HepG2 (cell line): ENCODE results near the gene PDE4D. TPM values are rescaled to one million over a fixed set of nuclear protein-coding genes. Genes with fewer than 3 reads are reported as not detected.

Source experiments
- BRCA1 ChIP-seq: sonication (generic); formaldehyde crosslinking; IDR thresholded peaks from 2 replicates; pipeline ENCODE4 v1.4.0; 2020; ENCODE audit warnings: missing genetic modification reagents
- BRD4 ChIP-seq: sonication (generic); formaldehyde crosslinking; IDR thresholded peaks from 2 replicates; pipeline ENCODE4 v1.4.0; 2020; ENCODE audit warnings: missing genetic modification reagents
- HMG20B ChIP-seq: conservative IDR thresholded peaks from 2 replicates; pipeline ENCODE4 v1.6.1; 2016; ENCODE audit warnings: missing genetic modification reagents, missing compliant biosample characterization
- HNRNPUL1 ChIP-seq: fragments of 200-400 bp; formaldehyde crosslinking; IDR thresholded peaks from 2 replicates; pipeline ENCODE4 v1.6.1; 2017; ENCODE audit warnings: low read depth, mild to moderate bottlenecking, low read length, moderate library complexity
- SIN3B ChIP-seq: fragments of 150-350 bp; IDR thresholded peaks from 2 replicates; pipeline ENCODE4 v1.6.1; 2014; ENCODE audit warnings: low read length
- SMAD1 ChIP-seq: sonication (generic); formaldehyde crosslinking; IDR thresholded peaks from 2 replicates; pipeline ENCODE4 v1.4.0; 2020; ENCODE audit warnings: missing genetic modification reagents, low read depth, mild to moderate bottlenecking, borderline replicate concordance
- ZNF121 ChIP-seq: sonication (generic); formaldehyde crosslinking; IDR thresholded peaks from 2 replicates; pipeline ENCODE4 v1.5.0; 2020; ENCODE audit warnings: mild to moderate bottlenecking, missing genetic modification reagents
- ZNF253 ChIP-seq: sonication (generic); formaldehyde crosslinking; IDR thresholded peaks from 2 replicates; pipeline ENCODE4 v1.8.0; 2022; ENCODE audit warnings: mild to moderate bottlenecking, missing genetic modification reagents, borderline replicate concordance
- ZNF350 ChIP-seq: sonication (generic); formaldehyde crosslinking; IDR thresholded peaks from 2 replicates; pipeline ENCODE4 v1.4.0; 2020; ENCODE audit warnings: mild to moderate bottlenecking, low read depth, missing genetic modification reagents, borderline replicate concordance
- ZNF549 ChIP-seq: sonication (generic); formaldehyde crosslinking; IDR thresholded peaks from 2 replicates; pipeline ENCODE4 v1.5.0; 2020; ENCODE audit warnings: missing genetic modification reagents
- ZNF607 ChIP-seq: sonication (generic); formaldehyde crosslinking; IDR thresholded peaks from 2 replicates; pipeline ENCODE4 v1.5.1; 2020; ENCODE audit warnings: missing genetic modification reagents, mild to moderate bottlenecking, borderline replicate concordance
- ZNF615 ChIP-seq: sonication (generic); formaldehyde crosslinking; IDR thresholded peaks from 2 replicates; pipeline ENCODE4 v1.5.0; 2020; ENCODE audit warnings: mild to moderate bottlenecking, missing genetic modification reagents, borderline replicate concordance
- ZNF747 ChIP-seq: sonication (generic); formaldehyde crosslinking; IDR thresholded peaks from 2 replicates; pipeline ENCODE4 v1.8.1; 2023; ENCODE audit warnings: missing genetic modification reagents, mild to moderate bottlenecking, borderline replicate concordance
- ZNF782 ChIP-seq: sonication (generic); formaldehyde crosslinking; IDR thresholded peaks from 2 replicates; pipeline ENCODE4 v1.4.0; 2020; ENCODE audit warnings: missing genetic modification reagents, mild to moderate bottlenecking, borderline replicate concordance
- polyA plus RNA-seq, 8 experiments: library from polyadenylated mRNA; depleted of rRNA in 3 of 8; stranded (reverse) in 7 of 8; unstranded in 1 of 8; fragments of >200 nt; fragmentation: Illumina TruSeq in 4 of 8; extraction: Trizol in 4 of 8; gene quantifications; 2 replicates each; pipeline versions ENCODE4 v1.2.1 to v1.2.3, GENCODE V29; 2011 to 2016; ENCODE audit warnings: low read depth in 4 of 8, missing spikeins in 1 of 8, mixed read lengths in 1 of 8; ENCODE audit not compliant: insufficient read depth in 1 of 8
- total RNA-seq, 5 experiments: library from RNA; depleted of rRNA; stranded (reverse); fragments of >200 nt; fragmentation: Illumina TruSeq; extraction: Trizol; gene quantifications; 2 replicates each; pipeline ENCODE4 v1.2.3, GENCODE V29; 2016; ENCODE audit warnings: low read depth in 1 of 5
- TF ChIP-seq, protein P1 (sequence below), 2 experiments: sonication (generic) in 1 of 2; formaldehyde crosslinking in 1 of 2; IDR thresholded peaks; 2 replicates each; pipeline versions ENCODE4 v1.5.1 to v1.6.1; 2011 to 2020; ENCODE audit warnings: borderline replicate concordance in 1 of 2, low read depth in 1 of 2, low read length in 1 of 2, mild to moderate bottlenecking in 1 of 2, missing genetic modification reagents in 1 of 2, moderate library complexity in 1 of 2
- TF ChIP-seq, protein P2 (sequence below): sonication (generic); formaldehyde crosslinking; IDR thresholded peaks from 2 replicates; pipeline ENCODE4 v1.4.0; 2020; ENCODE audit warnings: missing genetic modification reagents, borderline replicate concordance
- TF ChIP-seq, protein P3 (sequence below): IDR thresholded peaks from 2 replicates; pipeline ENCODE4 v1.6.1; 2016; ENCODE audit warnings: low read depth, borderline replicate concordance
- TF ChIP-seq, protein P4 (sequence below): IDR thresholded peaks from 2 replicates; pipeline ENCODE4 v1.6.1; 2016; ENCODE audit warnings: missing compliant biosample characterization, missing genetic modification reagents, borderline replicate concordance
- TF ChIP-seq, protein P5 (sequence below): conservative IDR thresholded peaks from 2 replicates; pipeline ENCODE4 v1.6.1; 2018; ENCODE audit warnings: missing genetic modification reagents
- TF ChIP-seq, protein P6 (sequence below): IDR thresholded peaks from 2 replicates; pipeline ENCODE4 v1.6.1; 2018; ENCODE audit warnings: missing genetic modification reagents, mild to moderate bottlenecking, missing compliant biosample characterization

Gene PDE4D
- total and polyA plus RNA-seq, 2 of the 13 experiments (the other 11 are each of a cell fraction or from before 2014, with no cell fraction given): 7.0 to 12.2 TPM

DNA sequence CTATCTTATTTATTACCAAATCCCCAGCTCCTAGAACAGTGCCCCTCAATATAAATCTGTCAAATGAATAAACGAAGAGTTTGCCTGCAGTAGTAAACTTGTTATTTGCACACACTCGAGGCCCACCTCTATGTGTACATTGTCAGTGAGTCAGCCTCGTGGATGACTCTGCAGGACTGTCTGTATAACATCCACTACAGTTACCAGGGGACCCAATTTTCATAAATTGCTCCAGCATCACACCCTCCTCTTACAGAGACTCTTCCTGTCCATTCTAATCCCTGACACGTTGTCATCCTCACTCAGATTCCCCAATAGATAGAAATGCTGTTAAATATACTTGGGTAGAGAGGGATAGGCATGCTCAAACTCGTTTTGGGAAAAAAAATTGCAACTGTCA is 832.1 kb downstream of the PDE4D start (continued):
- TF ChIP-seq, protein P1, sequence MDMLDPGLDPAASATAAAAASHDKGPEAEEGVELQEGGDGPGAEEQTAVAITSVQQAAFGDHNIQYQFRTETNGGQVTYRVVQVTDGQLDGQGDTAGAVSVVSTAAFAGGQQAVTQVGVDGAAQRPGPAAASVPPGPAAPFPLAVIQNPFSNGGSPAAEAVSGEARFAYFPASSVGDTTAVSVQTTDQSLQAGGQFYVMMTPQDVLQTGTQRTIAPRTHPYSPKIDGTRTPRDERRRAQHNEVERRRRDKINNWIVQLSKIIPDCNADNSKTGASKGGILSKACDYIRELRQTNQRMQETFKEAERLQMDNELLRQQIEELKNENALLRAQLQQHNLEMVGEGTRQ (IDR thresholded peaks at IDR 0.05; ENCODE audit: low read depth, low read length): no peak
- TF ChIP-seq, protein P1 (CRISPR knock-in tag; IDR thresholded peaks at IDR 0.05; ENCODE audit: borderline replicate concordance): no peak
- TF ChIP-seq ZNF747 (CRISPR knock-in tag) (no peak), HNRNPUL1 (no peak), ZNF121 (CRISPR knock-in tag) (no peak), BRCA1 (CRISPR knock-in tag) (no peak), HMG20B (CRISPR knock-in tag) (no peak), ZNF607 (CRISPR knock-in tag) (no peak), BRD4 (CRISPR knock-in tag) (no peak), ZNF350 (CRISPR knock-in tag) (no peak), ZNF615 (no peak), ZNF782 (CRISPR knock-in tag) (no peak), SIN3B (no peak), ZNF253 (CRISPR knock-in tag) (no peak), ZNF549 (no peak), SMAD1 (no peak)
- TF ChIP-seq, protein P2, sequence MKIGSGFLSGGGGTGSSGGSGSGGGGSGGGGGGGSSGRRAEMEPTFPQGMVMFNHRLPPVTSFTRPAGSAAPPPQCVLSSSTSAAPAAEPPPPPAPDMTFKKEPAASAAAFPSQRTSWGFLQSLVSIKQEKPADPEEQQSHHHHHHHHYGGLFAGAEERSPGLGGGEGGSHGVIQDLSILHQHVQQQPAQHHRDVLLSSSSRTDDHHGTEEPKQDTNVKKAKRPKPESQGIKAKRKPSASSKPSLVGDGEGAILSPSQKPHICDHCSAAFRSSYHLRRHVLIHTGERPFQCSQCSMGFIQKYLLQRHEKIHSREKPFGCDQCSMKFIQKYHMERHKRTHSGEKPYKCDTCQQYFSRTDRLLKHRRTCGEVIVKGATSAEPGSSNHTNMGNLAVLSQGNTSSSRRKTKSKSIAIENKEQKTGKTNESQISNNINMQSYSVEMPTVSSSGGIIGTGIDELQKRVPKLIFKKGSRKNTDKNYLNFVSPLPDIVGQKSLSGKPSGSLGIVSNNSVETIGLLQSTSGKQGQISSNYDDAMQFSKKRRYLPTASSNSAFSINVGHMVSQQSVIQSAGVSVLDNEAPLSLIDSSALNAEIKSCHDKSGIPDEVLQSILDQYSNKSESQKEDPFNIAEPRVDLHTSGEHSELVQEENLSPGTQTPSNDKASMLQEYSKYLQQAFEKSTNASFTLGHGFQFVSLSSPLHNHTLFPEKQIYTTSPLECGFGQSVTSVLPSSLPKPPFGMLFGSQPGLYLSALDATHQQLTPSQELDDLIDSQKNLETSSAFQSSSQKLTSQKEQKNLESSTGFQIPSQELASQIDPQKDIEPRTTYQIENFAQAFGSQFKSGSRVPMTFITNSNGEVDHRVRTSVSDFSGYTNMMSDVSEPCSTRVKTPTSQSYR (CRISPR knock-in tag): no peak
- TF ChIP-seq, protein P3, sequence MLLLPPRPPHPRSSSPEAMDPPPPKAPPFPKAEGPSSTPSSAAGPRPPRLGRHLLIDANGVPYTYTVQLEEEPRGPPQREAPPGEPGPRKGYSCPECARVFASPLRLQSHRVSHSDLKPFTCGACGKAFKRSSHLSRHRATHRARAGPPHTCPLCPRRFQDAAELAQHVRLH (CRISPR knock-in tag): no peak
- TF ChIP-seq, protein P4, sequence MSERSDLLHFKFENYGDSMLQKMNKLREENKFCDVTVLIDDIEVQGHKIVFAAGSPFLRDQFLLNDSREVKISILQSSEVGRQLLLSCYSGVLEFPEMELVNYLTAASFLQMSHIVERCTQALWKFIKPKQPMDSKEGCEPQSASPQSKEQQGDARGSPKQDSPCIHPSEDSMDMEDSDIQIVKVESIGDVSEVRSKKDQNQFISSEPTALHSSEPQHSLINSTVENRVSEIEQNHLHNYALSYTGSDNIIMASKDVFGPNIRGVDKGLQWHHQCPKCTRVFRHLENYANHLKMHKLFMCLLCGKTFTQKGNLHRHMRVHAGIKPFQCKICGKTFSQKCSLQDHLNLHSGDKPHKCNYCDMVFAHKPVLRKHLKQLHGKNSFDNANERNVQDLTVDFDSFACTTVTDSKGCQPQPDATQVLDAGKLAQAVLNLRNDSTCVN (CRISPR knock-in tag): no peak
- TF ChIP-seq, protein P5, sequence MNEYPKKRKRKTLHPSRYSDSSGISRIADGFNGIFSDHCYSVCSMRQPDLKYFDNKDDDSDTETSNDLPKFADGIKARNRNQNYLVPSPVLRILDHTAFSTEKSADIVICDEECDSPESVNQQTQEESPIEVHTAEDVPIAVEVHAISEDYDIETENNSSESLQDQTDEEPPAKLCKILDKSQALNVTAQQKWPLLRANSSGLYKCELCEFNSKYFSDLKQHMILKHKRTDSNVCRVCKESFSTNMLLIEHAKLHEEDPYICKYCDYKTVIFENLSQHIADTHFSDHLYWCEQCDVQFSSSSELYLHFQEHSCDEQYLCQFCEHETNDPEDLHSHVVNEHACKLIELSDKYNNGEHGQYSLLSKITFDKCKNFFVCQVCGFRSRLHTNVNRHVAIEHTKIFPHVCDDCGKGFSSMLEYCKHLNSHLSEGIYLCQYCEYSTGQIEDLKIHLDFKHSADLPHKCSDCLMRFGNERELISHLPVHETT (CRISPR knock-in tag): no peak
- TF ChIP-seq, protein P6, sequence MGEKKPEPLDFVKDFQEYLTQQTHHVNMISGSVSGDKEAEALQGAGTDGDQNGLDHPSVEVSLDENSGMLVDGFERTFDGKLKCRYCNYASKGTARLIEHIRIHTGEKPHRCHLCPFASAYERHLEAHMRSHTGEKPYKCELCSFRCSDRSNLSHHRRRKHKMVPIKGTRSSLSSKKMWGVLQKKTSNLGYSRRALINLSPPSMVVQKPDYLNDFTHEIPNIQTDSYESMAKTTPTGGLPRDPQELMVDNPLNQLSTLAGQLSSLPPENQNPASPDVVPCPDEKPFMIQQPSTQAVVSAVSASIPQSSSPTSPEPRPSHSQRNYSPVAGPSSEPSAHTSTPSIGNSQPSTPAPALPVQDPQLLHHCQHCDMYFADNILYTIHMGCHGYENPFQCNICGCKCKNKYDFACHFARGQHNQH (CRISPR knock-in tag): no peak
